PC-3 (cell line): ENCODE results near the gene HP1BP3.

ENCODE experiments used
- EZH2 ChIP-seq: fragments of 300-600 bp; sonication (generic); IDR thresholded peaks from one replicate; pipeline ENCODE4 v1.6.1; 2017; ENCODE audit warnings: antibody characterized with exemption, mild to moderate bottlenecking, low read length; ENCODE audit not compliant: unreplicated experiment
- EZH2phosphoT487 ChIP-seq: fragments of 300-600 bp; sonication (generic); IDR thresholded peaks from 2 replicates; pipeline ENCODE4 v1.6.1; 2018; ENCODE audit warnings: mild to moderate bottlenecking, antibody characterized with exemption, low read length, borderline replicate concordance
- TF ChIP-seq, protein P1 (sequence below): fragments of 300-600 bp; sonication (generic); conservative IDR thresholded peaks from 2 replicates; pipeline ENCODE4 v1.5.1; 2017; ENCODE audit warnings: antibody characterized with exemption, low read depth, mild to moderate bottlenecking, low read length

GRCh38 chr1:20698195-20698910 is 88.8 kb downstream of the HP1BP3 start:
- TF ChIP-seq EZH2 (no peak), EZH2phosphoT487 (no peak)
- TF ChIP-seq, protein P1, sequence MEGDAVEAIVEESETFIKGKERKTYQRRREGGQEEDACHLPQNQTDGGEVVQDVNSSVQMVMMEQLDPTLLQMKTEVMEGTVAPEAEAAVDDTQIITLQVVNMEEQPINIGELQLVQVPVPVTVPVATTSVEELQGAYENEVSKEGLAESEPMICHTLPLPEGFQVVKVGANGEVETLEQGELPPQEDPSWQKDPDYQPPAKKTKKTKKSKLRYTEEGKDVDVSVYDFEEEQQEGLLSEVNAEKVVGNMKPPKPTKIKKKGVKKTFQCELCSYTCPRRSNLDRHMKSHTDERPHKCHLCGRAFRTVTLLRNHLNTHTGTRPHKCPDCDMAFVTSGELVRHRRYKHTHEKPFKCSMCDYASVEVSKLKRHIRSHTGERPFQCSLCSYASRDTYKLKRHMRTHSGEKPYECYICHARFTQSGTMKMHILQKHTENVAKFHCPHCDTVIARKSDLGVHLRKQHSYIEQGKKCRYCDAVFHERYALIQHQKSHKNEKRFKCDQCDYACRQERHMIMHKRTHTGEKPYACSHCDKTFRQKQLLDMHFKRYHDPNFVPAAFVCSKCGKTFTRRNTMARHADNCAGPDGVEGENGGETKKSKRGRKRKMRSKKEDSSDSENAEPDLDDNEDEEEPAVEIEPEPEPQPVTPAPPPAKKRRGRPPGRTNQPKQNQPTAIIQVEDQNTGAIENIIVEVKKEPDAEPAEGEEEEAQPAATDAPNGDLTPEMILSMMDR = no peak
